GM18505 (cell line): ENCODE data around the gene PRKACG.
A peak's percentile ranks its signal among the peaks of the same experiment; 100 is the strongest.

Experiments
- ATAC-seq: cut with Tn5 transposase; IDR thresholded peaks from one replicate; pipeline ENCODE4 v1.9.1; 2021; ENCODE audit not compliant: unreplicated experiment
- POLR2A ChIP-seq: IDR thresholded peaks from 4 replicates; pipeline ENCODE4 v1.6.1; 2011; ENCODE audit warnings: borderline replicate concordance; ENCODE audit not compliant: insufficient read depth, insufficient read length; ENCODE audit errors: extremely low read depth

PRKACG gene

GRCh38 chr9:68983008-68983411 lies 30.9 kb downstream of the PRKACG start:
- ATAC-seq: no peak
- no peak for TF ChIP-seq POLR2A

DNA sequence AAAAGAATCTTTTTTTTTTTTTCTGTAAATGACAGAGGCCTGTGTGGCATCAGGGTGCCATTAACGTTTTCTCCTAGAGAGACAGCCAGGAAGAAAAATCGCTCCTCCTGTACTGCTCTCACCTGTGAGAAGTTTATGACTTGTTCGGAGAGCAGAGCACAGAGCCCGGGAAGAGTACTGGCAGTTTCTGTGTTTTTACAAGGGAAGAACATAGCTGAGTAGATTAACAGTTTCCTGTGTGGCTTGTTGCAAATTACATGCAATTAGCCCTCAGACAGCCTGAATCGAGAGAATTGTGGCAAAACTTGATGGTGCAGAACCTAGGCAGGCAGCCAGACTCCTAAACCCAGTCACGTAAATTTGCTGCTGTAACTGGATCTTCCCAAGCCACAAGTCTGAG lies 32.1 kb downstream of the PRKACG start:
- peak; percentile 47 for ATAC-seq
- TF ChIP-seq POLR2A: no peak

DNA sequence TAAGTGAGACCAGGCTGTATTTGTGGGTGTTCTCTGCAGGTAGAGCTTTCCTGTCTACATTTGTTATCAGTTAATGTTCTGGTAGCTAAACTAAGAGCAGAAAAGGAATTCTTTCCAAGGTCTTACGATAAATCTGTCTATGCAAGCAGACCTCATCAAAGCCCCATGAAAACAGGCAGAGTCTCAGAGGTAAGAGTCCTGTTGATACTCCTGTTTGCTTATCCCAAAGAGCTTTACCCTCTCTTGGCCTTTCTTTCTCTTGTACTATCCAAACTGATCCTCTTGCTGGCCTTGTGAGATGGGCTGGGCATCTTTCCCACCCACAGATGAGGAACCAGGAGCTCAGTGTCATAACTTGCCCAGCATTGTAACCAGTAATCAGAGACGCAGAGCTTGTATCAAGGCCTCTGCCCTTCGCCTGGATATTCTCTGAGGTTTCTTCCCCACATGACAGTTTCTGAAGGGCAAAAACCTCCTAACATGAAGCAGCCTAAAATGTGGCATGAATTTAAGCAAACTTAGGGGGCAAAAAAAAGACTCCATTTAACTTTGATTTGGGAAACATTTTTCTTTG lies 33.5 kb downstream of the PRKACG start:
- no peak for ATAC-seq
- TF ChIP-seq POLR2A: no peak

DNA sequence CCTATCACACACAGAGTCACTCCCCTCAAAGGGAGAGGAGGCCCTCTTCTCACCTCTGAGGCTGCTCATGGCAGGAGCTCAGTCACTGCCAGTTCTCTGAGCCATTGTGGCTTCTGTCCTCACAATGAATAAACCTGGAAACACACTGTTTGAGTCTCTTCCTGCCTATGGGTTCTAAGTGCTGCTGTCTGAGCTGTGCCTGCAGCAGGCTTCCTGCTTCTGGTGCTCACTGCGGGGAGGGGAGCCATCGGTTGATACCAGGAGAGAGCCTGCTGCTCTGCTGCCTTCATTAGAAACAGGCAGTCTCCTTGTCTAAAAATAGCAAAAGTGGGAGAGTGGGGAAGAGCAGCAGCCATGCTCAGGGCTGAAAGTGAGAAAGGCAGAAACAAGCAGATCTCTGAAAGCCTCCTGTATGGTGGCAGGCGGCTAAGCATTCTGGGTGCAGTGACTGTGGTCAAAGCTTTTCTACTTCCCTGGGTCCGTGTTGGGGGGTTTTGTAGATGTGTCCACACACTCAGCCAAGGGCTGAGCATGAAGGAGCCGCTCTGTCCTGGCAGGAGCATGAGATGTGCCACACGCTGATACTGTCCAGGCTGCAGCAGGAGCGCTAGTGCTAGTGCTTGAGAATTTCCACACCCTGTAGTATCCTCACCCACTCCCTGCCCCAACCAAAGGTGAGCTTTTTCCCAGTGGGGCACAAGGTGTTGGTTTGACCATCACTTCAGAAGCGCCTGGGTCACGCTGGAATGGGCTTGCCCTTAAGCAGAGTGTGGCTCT lies 34.2 kb downstream of the PRKACG start:
- TF ChIP-seq POLR2A: no peak
- no peak for ATAC-seq

DNA sequence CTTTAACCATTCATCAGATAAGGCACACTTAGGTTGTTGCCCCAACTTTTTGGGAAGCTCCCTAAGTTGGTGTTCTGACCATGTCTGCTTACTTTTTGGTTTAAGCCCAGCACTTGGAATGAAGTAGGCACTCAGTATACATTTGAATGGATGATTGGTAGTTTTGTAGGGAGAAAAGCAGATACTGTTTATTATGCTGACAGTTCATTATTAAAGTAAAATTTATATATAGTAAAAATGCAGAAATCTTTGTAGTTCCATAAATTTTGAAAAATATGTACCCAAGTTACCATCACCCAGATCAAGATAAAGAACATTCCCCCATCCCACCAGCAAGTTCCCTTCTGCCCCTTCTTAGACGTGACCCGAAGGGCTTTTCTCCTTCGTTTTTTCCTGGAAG lies 35.4 kb downstream of the PRKACG start:
- no peak for TF ChIP-seq POLR2A
- no peak for ATAC-seq

DNA sequence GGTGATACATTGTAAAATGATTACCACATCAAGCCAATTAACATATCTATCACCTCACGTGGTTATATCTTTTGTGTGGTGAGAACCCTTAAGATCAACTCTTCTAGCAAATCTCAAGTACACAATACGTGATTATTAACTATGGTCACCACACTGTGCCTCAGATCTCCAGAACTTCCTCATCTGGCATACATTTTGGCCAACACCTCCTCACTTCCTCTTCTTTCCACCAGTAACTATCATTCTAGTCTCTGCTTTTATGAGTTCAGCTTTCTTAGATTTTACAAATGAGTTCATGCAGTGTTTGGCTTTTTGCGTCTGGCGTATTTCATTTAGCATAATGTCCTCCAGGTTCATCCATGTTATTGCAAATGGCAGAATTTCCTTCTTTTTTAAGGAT lies 35.8 kb downstream of the PRKACG start:
- no peak for TF ChIP-seq POLR2A
- ATAC-seq: no peak

DNA sequence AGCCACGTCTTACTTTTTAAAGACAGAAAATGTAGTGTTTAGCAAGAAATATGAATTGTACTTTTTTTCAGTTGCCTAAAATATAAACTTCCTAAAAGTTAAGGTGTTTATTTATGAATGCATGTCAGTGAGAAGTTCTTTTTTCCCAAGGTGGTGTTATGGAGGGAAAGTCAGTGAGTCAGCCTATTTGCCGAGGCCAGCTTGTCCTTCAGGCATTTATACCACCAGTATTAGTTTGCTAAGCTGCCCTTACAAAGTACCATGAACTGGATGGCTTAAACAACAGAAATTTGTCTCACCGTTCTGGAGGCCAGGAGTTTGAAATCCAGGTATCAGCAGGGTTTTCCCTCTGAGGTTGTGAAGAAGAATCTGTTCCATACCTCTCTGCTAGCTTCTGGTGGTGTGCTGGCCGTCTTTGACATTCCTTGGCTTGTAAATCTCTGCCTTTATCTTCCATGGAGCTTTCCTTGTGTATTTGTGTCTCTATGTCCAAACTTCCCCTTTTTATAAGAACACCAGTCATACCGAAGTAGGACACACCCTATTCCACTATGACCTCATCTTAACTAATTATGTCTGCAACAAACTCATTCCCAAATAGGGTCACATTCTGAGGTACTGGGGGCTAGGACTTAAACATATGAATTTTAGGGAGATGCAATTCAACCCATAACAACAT lies 38.4 kb downstream of the PRKACG start:
- ATAC-seq: no peak

DNA sequence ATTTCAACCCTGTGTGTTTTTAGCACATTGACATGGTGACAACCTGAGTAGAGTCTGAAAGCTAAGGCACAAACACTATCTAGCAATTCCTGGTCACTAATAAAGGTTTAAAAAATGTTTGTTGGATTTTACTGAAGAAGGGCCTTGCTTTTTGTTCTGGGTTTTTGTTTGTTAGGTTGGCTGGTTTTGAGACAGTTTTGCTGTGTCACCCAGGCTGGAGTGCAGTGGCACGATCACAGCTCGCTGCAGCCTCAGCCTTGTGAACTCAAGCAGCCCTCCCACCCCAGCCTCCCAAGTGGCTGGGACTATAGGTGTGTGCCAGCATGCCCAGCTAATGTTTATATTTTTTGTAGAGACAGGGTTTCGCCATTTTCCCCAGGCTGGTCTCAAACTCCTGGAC lies 39.0 kb downstream of the PRKACG start:
- TF ChIP-seq POLR2A: no peak
- ATAC-seq: no peak

More for the DNA sequence above, 38.4 kb downstream of the PRKACG start:
- TF ChIP-seq POLR2A: no peak

- ATAC-seq: peak; percentile 87
These were observed 39.5 kb downstream of the PRKACG start for GRCh38 chr9:68974431-68974830.

GRCh38 chr9:68973619-68974018 lies 40.3 kb downstream of the PRKACG start:
- ATAC-seq: no peak
- no peak for TF ChIP-seq POLR2A

More at GRCh38 chr9:68974431-68974830, 39.5 kb downstream of the PRKACG start:
- no peak for TF ChIP-seq POLR2A

GRCh38 chr9:68970151-68970550 lies 43.8 kb downstream of the PRKACG start:
- TF ChIP-seq POLR2A: no peak
- no peak for ATAC-seq

DNA sequence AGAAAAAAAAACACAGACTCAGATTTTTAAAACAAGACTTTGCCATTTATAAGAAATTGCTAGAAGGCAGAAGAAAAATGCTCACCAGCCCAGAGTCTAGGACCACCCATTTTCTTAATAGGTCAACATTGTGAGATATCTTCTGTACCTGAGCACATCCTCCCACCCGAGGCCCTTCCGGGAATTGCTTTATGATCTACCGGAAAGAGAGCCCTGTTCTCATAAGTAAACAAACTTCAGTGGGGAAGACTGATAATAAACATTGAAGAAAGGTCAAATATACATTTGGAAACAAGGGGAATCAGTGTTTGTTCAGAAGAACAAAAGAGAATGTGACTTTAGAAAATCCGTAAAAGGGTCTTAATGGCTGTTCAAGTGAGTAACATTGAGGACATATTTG lies 44.4 kb downstream of the PRKACG start:
- TF ChIP-seq POLR2A: no peak
- no peak for ATAC-seq

DNA sequence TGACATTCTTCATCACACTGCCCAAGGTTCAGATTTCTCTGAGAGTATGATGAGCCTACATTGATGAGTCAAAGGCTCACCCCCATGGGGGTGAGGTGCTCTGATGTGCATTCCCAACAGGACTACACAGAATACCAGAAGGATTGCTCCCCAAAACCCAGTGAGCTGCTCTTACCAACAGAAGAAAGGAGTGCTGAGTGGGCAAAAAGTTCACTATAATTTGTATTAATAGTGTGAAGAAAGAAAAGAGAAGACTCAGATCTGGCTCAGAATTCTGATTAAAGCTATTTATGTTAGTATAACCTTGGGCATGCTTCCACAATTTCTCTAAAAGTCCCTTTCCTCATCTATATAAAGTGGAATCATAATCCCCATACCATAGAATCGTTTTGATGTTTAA lies 46.1 kb downstream of the PRKACG start:
- TF ChIP-seq POLR2A: no peak
- ATAC-seq: no peak

DNA sequence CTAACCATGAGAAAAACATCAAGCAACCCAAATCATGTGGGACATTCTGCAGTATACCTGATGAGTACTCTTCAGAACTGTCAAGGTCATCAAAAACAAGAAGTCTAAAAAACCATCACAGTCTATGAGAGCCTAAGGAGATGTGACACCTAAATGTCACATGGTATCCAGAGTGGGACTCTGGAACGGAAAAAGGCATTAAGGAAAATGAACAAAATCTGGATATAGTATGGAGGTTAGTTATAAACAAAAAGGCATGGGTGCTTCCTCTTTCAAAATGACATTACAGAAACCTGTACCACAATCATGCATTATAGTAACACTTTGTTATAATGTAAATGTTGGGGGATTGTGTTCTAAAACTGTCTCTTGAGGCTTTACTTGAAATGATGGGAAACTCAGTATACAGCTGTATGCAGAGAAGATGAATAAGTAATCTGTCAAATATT lies 47.4 kb downstream of the PRKACG start:
- ATAC-seq: peak; percentile 78
- TF ChIP-seq POLR2A: no peak

- ATAC-seq: no peak
- TF ChIP-seq POLR2A: no peak
These were observed 49.1 kb downstream of the PRKACG start for GRCh38 chr9:68964765-68965164.

DNA sequence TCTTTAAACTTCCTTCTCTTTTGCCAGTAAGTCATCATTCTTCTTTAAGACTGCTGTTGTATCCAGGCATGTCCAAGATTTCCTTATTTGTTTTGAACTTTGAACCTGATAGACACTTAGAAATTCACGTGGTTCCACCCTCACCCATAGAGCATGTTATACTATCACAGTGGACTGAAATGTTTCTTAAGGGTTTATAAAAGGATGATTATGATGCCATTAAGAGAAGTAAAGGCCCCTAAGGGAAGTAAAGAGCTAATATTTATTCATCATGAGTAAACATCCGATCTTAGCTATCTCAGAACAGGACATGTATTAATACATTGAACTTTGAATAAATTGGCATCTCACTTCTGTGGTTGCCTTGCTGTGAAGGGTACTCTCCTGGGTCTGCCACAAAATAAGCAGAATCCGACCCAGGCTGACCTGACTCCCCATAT lies 49.8 kb downstream of the PRKACG start:
- no peak for ATAC-seq
- TF ChIP-seq POLR2A: no peak
